GM21723 (cell line): ENCODE measurements around the gene SASS6.
"Not testable (repeated sequence)": the region's sequence is repeated elsewhere in the genome, so short reads cannot be mapped to it uniquely, and the experiment has no call there.

ENCODE experiments used
- ATAC-seq: cut with Tn5 transposase; IDR thresholded peaks from one replicate; pipeline ENCODE4 v1.9.1; 2021; ENCODE audit warnings: mild to moderate bottlenecking, moderate library complexity; ENCODE audit not compliant: unreplicated experiment

The SASS6 gene

DNA sequence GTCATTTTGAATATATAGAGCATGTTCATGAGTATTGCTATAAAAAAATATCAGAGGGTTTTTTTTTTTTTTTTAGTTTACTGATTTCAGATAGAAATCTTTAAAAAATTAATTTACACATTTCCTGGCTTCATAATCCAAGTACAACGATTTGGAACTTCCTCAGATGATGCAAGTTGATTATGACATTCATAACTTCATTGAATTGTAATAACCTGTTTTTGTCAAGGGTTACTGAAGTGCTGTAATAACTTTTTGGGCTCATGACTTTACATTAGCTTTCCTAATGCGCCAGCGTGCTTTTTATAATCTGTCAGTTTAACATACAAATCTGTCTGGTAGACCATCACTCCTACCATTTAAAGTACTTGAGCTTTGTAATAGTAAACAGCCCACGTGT, 81.3 kb downstream of the SASS6 start:
- no peak for ATAC-seq

DNA sequence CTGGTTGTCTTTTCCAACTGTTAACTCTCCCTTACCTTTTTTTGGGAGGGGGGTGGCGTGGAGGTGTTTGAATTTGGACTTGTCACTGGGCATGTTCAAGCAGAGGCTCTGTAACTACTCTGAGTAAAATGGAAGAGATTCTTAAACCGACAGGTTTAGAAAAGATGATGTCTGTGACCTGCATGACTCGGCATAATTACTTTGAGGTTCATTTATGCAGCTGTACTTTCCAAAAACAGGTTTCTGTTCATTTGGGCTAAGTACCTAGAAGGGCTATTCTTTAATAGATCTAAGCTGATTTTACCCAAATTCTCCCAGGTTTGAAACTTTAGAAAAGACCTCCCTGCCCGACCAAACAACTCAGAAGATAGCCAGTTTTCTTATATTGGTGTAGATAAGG, 82.6 kb downstream of the SASS6 start:
- ATAC-seq, result no peak

DNA sequence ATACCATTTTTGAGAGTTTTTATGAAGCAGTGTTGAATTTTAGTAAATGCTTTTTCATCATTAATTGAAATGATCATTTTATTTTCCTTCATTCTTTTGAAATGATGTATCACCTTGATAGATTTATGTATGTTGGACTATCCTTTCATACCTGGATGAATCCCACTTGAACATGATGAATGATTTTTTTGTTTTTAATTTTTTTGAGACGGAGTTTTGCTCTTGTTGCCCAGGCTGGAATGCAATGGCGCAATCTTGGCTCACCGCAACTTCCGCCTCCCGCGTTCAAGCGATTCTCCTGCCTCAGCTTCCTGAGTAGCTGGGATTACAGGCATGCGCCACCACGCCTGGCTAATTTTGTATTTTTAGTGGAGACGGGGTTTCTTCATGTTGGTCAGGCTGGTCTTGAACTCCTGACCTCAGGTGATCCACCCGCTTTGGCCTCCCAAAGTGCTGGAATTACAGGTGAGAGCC, 85.5 kb downstream of the SASS6 start:
- not testable (repeated sequence) for ATAC-seq

DNA sequence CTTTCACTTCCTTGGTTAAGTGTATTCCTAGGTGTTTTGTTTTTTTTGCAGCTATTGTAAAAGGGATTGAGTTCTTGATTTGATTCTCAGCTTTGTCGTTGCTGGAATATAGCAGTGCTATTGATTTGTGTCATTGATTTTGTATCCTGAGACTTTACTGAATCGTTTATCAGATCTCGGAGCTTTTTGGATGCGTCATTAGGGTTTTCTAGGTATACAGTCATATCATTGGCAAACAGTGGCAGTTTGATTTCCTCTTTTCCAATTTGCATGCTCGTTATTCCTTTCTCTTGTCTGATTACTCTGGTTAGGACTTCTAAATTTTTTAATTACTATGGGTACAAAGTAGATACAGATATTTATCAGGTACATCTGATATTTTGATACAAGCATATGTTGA, 87.5 kb downstream of the SASS6 start:
- ATAC-seq, result no peak

DNA sequence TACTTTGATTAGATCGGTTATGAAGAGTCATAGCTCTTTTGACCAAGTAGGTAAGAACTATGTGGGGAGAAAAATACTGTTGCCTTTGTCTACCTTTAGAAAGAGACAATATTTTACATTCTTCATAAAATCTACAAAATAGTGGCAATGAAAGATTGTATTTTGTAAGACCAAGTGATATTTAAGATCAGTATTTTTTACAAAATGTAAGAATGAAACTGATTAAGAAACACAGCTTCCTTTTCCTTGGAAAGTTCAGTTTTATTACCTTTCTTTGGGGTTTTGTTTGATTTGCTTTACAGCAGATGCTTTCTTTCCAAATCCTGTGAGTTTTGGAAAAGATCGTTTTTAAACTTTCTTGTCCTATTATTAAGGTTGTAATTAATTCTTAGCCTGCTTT, 93.1 kb downstream of the SASS6 start:
- ATAC-seq, result no peak

DNA sequence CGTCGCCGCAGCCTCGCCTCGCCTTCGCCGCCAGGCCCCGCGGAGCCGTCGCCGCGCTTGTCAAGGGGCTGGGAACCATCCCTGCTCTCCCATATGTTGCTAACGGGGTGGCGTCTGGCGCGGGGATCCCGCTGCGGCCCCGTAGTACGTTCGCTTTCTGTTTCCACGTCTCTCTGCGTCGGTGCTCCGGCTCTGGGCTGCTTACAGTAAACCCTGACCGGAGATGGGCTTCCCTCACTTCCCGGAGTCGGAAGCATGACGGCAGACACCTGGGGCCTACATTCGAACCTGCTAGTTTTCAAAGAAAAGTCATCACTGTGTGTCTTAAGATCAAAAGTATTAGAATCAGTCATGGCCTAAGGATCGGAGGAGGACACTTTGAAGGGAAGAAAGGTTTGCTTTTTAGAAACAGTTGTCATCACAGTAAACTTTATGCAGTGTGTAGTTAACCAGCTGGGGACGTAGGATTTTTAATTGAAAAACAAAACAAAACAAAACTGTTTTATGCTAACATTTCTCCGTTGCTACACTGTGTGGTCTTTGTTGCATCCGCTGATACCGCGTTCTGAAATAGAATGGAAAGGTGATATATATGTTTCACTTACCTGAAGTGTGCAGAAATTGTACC, 94.0 kb downstream of the SASS6 start:
- ATAC-seq, result peak; percentile 50

DNA sequence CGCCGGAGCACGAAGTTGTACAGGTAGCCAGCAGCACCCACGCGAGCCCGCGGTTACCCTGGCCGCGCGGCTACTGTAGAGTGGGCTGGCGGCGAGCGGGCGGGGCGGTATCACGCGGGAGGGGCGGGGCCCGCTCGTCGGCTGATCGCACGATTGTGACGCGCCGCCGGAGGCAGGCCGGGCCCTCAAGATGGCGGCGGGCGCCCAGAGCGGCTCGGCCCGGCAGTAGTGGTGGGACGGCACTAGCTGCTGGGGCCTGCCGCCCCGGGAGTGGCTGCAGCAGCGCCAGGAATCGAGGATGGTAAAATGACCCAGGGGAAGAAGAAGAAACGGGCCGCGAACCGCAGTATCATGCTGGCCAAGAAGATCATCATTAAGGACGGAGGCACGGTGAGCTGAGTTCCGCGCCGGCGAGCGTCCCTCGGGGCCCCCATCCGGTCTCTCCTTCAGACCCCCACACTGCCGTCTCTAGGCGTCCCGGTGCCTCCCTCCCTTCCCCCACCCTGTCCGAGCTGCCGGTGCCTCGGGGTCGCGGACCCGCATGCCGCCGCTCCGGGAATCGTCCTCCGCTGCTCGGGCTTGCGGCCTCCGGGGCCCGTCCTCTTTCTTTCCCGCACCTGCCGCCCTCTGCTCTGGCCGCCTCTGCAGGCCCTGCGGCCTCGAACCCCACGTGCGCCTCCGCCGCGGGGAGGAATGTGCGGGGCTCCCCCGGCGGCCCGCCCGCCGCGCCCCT, 94.6 kb downstream of the SASS6 start:
- peak; percentile 88 for ATAC-seq

DNA sequence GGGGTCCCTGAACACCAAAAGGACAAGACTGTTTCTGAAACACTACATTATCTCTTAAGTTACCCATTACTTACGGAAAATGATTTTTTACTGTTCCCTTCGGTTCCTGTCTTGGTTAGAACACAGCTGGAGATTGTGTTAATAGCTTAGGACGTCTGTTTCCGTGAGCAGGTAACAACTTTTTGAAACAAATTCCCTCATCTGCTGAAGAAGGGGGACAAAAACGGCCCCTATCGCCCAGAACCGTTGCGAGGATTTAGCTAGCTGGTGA, 95.1 kb downstream of the SASS6 start:
- no peak for ATAC-seq

DNA sequence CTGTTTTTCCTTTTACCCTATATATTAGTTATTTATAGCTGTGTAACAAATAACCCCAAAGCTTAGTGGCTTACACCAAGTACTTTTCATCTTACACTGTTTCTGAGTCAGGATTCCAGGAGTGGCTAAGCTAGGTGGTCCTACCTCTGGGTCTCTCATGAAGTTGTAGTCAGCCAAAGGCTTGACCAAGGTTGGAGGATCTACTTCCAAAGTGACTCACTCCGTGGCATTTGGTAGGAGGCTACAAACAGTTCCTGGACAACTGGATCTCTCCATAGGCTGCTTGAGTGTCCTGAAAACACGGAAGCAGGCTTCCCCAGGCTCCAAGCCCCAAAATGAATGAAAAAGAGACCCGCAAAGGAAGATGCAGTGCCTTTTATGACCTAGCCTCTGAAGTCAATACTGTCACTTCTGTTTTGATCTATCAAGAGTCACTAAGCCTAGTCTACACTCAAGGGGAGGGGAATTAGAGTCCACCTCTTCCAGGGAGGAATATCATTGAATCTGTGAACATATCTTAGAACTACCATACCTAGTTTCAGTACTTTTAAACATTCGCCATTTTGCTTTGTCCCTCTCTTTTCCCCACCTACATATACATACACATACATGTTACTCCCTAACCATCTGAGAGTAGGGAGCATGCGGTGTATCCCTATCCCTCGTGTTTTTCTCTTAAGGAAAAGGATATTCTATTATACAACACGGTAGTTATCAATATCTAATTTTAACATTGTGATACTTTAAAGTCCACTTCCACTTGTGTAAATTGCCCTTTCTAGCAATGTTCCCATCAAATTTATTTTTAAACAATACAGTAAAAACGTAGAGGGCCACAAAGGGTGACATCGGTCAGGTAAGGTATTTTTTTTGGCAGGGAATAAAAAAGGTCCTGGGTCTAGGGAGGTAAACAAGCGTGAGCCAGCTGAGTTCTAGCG, 95.7 kb downstream of the SASS6 start:
- ATAC-seq, result peak; percentile 4

DNA sequence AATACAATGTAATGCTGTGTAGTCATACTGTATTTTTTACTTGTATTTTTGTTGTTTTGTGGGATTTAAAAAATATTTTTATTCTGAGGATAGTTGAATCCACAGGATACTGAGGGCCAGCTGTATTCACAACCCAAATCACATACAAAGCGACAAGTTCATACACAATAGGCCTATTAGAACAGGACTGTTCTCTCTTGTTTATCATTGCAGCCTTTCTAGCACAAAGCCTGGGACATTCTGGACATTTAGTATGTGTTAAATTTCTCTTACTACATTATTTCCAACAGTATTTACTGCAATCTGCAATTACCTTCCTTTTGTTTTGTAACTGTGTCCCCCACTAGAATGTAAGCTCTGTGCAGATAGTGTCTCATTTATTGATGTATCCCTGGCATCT, 97.5 kb downstream of the SASS6 start:
- no peak for ATAC-seq

DNA sequence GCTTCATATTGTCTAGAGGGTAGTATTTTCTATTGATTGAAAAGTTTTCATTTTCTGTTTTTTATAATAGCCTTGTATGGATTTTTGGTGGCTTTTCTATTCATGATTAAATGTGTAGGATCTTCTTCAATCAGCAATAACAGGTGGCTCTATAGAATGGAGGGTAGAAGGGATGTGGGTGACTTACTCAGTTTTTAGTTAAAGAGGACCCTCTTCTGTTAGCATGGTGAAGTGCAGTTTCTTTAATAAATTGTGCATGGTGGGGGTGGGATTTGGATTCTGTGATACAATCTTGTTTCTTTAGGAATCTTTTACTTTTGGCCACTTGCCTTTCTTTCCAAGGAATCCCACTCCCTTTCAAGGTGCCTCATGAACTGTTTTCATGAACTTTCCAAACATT, 98.3 kb downstream of the SASS6 start:
- ATAC-seq, result no peak
